Measurements from ENCODE around the gene CD52.

DNA sequence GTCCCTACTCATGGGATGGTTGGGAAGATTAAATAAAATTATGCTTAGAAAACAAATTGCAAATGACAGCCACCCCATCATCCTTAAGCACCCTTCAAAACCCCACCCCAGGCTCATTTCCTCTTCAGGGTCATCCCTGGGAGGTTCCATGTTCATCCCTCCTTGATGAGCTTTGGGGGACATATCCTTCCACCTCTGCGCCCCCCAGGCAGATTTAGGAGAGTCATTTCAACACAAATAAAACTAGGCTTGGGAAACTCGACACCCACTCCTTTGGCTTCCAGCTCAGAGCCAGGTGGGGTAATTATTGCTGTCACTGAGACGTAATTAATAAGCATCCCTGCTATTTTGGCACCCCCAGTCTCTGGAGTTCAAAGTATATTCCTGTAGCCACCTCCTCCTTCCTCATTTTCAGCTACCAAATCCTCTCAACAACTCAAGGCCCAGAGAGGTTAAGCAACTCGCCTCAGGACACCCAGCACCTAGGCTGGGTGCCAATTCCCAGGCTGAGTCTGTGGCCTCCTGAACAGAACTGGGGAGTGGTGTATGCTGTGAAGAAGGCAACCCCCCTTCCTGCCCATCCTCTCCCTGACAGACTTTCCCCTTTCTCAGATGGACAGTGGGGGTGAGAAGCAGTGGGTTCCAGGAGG, 35.6 kb downstream of the CD52 start:
- no peak for TF ChIP-seq EZH2 (IDR thresholded peaks at IDR 0.05; ENCODE audit: low read depth)
- TF ChIP-seq, protein P1, sequence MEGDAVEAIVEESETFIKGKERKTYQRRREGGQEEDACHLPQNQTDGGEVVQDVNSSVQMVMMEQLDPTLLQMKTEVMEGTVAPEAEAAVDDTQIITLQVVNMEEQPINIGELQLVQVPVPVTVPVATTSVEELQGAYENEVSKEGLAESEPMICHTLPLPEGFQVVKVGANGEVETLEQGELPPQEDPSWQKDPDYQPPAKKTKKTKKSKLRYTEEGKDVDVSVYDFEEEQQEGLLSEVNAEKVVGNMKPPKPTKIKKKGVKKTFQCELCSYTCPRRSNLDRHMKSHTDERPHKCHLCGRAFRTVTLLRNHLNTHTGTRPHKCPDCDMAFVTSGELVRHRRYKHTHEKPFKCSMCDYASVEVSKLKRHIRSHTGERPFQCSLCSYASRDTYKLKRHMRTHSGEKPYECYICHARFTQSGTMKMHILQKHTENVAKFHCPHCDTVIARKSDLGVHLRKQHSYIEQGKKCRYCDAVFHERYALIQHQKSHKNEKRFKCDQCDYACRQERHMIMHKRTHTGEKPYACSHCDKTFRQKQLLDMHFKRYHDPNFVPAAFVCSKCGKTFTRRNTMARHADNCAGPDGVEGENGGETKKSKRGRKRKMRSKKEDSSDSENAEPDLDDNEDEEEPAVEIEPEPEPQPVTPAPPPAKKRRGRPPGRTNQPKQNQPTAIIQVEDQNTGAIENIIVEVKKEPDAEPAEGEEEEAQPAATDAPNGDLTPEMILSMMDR (conservative IDR thresholded peaks at IDR 0.05), result no peak

Measured in PC-9 (cell line).